Astrocyte (in vitro differentiated cells and primary cell): ENCODE results near the gene TGM6. TPM values are rescaled to one million over a fixed set of nuclear protein-coding genes. Genes with fewer than 3 reads are reported as not detected.

Experiments used
- DNase-seq: peaks from one replicate; pipeline ENCODE4 v3.0.0-alpha.2; 2010; ENCODE audit warnings: low read depth
- FAIRE-seq: peaks from 2 replicates; lab custom pipeline; 2011; peaks lifted over from hg19 to GRCh38; lab: Jason Lieb, UNC
- H2AFZ ChIP-seq: 2 replicates; pipeline ENCODE4 v1.6.0; 2012; ENCODE audit warnings: low read depth, low read length, inconsistent platforms
- H3K27ac ChIP-seq: 2 replicates; pipeline ENCODE4 v1.5.1; 2011; ENCODE audit warnings: low read depth, low read length, inconsistent platforms
- H3K27me3 ChIP-seq: 2 replicates; pipeline ENCODE4 v1.6.0; 2011; ENCODE audit warnings: low read length, inconsistent platforms; ENCODE audit not compliant: insufficient read depth
- H3K36me3 ChIP-seq: 2 replicates; pipeline ENCODE4 v1.5.1; 2011; ENCODE audit warnings: low read length, inconsistent platforms; ENCODE audit not compliant: insufficient read depth
- H3K4me1 ChIP-seq: 2 replicates; pipeline ENCODE4 v1.5.1; 2011; ENCODE audit warnings: low read length, inconsistent platforms; ENCODE audit not compliant: insufficient read depth
- H3K4me2 ChIP-seq: 2 replicates; pipeline ENCODE4 v1.6.0; 2012; ENCODE audit warnings: low read length, inconsistent platforms
- H3K4me3 ChIP-seq: 2 replicates; pipeline ENCODE4 v1.5.1; 2011; ENCODE audit warnings: low read depth, mild to moderate bottlenecking, low read length, inconsistent platforms; ENCODE audit not compliant: insufficient read depth
- H3K79me2 ChIP-seq: 2 replicates; pipeline ENCODE4 v1.6.0; 2012; ENCODE audit warnings: mild to moderate bottlenecking, low read length, inconsistent platforms; ENCODE audit not compliant: insufficient read depth
- H3K9ac ChIP-seq: 2 replicates; pipeline ENCODE4 v1.6.0; 2012; ENCODE audit warnings: mild to moderate bottlenecking, low read length, inconsistent platforms
- H3K9me3 ChIP-seq: 2 replicates; pipeline ENCODE4 v1.5.1; 2012; ENCODE audit warnings: low read depth, mild to moderate bottlenecking, low read length, inconsistent platforms; ENCODE audit not compliant: insufficient read depth
- H4K20me1 ChIP-seq: 2 replicates; pipeline ENCODE4 v1.6.0; 2012; ENCODE audit warnings: low read length, inconsistent platforms; ENCODE audit not compliant: insufficient read depth
- H3K27ac Mint-ChIP-seq: one replicate; pipeline ENCODE4 v1.8.0; 2021; ENCODE audit warnings: mild to moderate bottlenecking, mixed read lengths; ENCODE audit not compliant: unreplicated experiment
- H3K27me3 Mint-ChIP-seq: one replicate; pipeline ENCODE4 v1.8.0; 2021; ENCODE audit warnings: low read depth, mixed read lengths; ENCODE audit not compliant: unreplicated experiment
- H3K36me3 Mint-ChIP-seq: one replicate; pipeline ENCODE4 v1.8.0; 2021; ENCODE audit warnings: low read depth, mixed read lengths; ENCODE audit not compliant: unreplicated experiment
- H3K4me1 Mint-ChIP-seq: one replicate; pipeline ENCODE4 v1.8.0; 2021; ENCODE audit warnings: low read depth, mixed read lengths; ENCODE audit not compliant: unreplicated experiment
- H3K4me3 Mint-ChIP-seq: one replicate; pipeline ENCODE4 v1.8.0; 2021; ENCODE audit warnings: mild to moderate bottlenecking, moderate library complexity, mixed read lengths; ENCODE audit not compliant: unreplicated experiment
- H3K9me3 Mint-ChIP-seq: one replicate; pipeline ENCODE4 v1.8.0; 2021; ENCODE audit warnings: mild to moderate bottlenecking, mixed read lengths; ENCODE audit not compliant: unreplicated experiment
- CTCF ChIP-seq: IDR thresholded peaks from 2 replicates; pipeline ENCODE4 v1.5.1; 2011; ENCODE audit warnings: low read depth, mild to moderate bottlenecking, inconsistent platforms, low read length, moderate library complexity; ENCODE audit not compliant: insufficient read depth
- EZH2 ChIP-seq: IDR thresholded peaks from 2 replicates; pipeline ENCODE4 v1.6.1; 2012; ENCODE audit warnings: mild to moderate bottlenecking, low read length, inconsistent platforms; ENCODE audit not compliant: insufficient read depth
- total RNA-seq: library from RNA; stranded (reverse); gene quantifications from 2 replicates; pipeline ENCODE4 v1.2.1, GENCODE V29; 2021

Gene TGM6
- total RNA-seq, 1 donor from 2014 or later, result not detected

GRCh38 chr20:2459981-2460751 is 79.5 kb downstream of the TGM6 start:
- Mint-ChIP-seq H3K4me3 (no peak overlapping the region), H3K9me3 (no peaks in the 10 kb centered on the region), H3K4me1 (no peaks in the 10 kb centered on the region), H3K27me3 (no peaks in the 10 kb centered on the region), H3K36me3 (peaks cover 22% of the 10 kb centered on the region), H3K27ac (no peak overlapping the region)
- no peak overlapping the region for H2AFZ ChIP-seq
- no peak overlapping the region for H3K27ac ChIP-seq
- H3K36me3 ChIP-seq, result peaks cover 66% of the 10 kb centered on the region
- no peak overlapping the region for H3K4me3 ChIP-seq
- TF ChIP-seq CTCF (no peak), EZH2 (no peak)
- no peaks in the 10 kb centered on the region for H3K9me3 ChIP-seq
- H3K9ac ChIP-seq, result no peak overlapping the region
- no peak overlapping the region for H3K4me2 ChIP-seq
- H3K4me1 ChIP-seq, result no peaks in the 10 kb centered on the region
- H3K27me3 ChIP-seq, result no peaks in the 10 kb centered on the region
- peaks cover 51% of the 10 kb centered on the region for H4K20me1 ChIP-seq
- DNase-seq (no peak), FAIRE-seq (no peak)
- peaks cover 19% of the 10 kb centered on the region for H3K79me2 ChIP-seq

- Histone ChIP-seq H3K9ac (no peak overlapping the region), H3K27ac (no peak overlapping the region), H3K4me2 (no peak overlapping the region), H2AFZ (no peak overlapping the region), H3K79me2 (peaks cover 25% of the 10 kb centered on the region), H3K4me3 (no peak overlapping the region), H3K4me1 (no peaks in the 10 kb centered on the region), H4K20me1 (peaks cover 59% of the 10 kb centered on the region), H3K9me3 (no peaks in the 10 kb centered on the region), H3K27me3 (no peaks in the 10 kb centered on the region), H3K36me3 (peaks cover 72% of the 10 kb centered on the region)
- Mint-ChIP-seq H3K4me3 (no peak overlapping the region), H3K36me3 (peaks cover 25% of the 10 kb centered on the region), H3K27me3 (no peaks in the 10 kb centered on the region), H3K27ac (no peak overlapping the region), H3K4me1 (no peaks in the 10 kb centered on the region), H3K9me3 (no peaks in the 10 kb centered on the region)
- DNase-seq, result no peak
- FAIRE-seq, result no peak
- TF ChIP-seq EZH2 (no peak), CTCF (no peak)
These were observed 80.2 kb downstream of the TGM6 start for GRCh38 chr20:2460752-2461424.
